Activated naive CD4-positive, alpha-beta T cell treated with anti-CD3 and anti-CD28 coated beads, Interleukin-2, amount 50 U/mL, for 24 hours (primary cell): ENCODE measurements around the gene MOSMO.
A peak's percentile ranks its signal among the peaks of the same experiment; 100 is the strongest.
"Not testable (repeated sequence)": the region's sequence is repeated elsewhere in the genome, so short reads cannot be mapped to it uniquely, and the experiment has no call there.

Experiments used
- H3K27ac Mint-ChIP-seq: one replicate; pipeline ENCODE4 v1.8.0; 2021; ENCODE audit warnings: mild to moderate bottlenecking, mixed read lengths
- H3K27me3 Mint-ChIP-seq: one replicate; pipeline ENCODE4 v1.8.0; 2021; ENCODE audit warnings: mixed read lengths
- H3K36me3 Mint-ChIP-seq: one replicate; pipeline ENCODE4 v1.8.0; 2021; ENCODE audit warnings: mixed read lengths
- H3K4me1 Mint-ChIP-seq: one replicate; pipeline ENCODE4 v1.8.0; 2021; ENCODE audit warnings: mixed read lengths
- H3K4me3 Mint-ChIP-seq: one replicate; pipeline ENCODE4 v1.8.0; 2021; ENCODE audit warnings: mild to moderate bottlenecking, mixed read lengths
- H3K9me3 Mint-ChIP-seq: one replicate; pipeline ENCODE4 v1.8.0; 2021; ENCODE audit warnings: mixed read lengths

The MOSMO gene

DNA sequence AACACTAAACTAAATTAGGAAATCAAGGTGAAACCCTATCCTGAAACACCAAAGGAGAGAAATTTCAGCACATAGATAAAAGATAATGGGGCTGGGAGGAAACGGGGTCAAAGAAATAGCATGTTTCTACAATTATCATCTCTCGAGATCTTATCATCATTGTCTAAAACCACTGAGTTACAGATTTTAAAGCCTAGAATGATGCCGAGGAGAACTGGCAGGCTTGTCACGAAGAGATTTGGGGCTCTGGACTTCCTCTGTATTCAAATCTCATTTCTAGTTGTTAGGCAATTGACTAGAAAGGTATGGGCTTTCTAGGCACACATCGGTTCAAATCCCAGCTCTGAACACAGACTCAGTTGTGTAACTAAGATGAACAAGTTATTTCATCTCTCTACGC is 16.3 kb upstream of the MOSMO start:
- H3K36me3 Mint-ChIP-seq = no peaks in the 10 kb centered on the region
- no peaks in the 10 kb centered on the region for H3K27me3 Mint-ChIP-seq
- H3K4me1 Mint-ChIP-seq = peaks cover 11% of the 10 kb centered on the region
- no peaks in the 10 kb centered on the region for H3K9me3 Mint-ChIP-seq
- no peak overlapping the region for H3K4me3 Mint-ChIP-seq
- H3K27ac Mint-ChIP-seq = no peak overlapping the region

DNA sequence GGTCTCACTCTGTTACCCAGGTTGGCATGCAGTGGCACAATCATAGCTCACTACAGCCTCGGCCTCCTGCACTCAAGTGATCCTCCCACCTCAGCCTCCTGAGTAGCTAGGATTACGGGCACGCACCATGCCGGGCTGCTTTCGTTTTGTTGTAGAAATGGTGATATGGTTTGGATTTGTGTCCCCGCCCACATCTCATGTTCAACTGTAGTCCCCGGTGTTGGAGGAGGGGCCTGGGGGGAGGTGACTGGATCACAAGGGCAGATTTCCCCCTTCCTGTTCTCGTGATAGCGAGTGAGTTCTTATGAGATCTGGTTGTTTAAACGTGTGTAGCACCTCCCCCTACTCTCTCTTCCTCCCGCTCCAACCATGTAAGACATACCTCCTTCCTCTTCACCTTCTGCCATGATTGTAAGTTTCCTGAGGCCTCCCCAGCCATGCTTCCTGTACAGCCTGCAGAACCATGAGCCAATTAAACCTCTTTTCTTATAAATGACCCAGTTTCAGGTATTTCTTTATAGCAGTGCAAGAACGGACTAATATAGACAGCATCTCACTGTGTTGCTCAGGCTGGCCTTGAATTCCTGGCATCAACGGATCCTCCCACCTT is 12.9 kb upstream of the MOSMO start:
- Mint-ChIP-seq H3K4me1 (peaks cover 11% of the 10 kb centered on the region), H3K9me3 (no peaks in the 10 kb centered on the region), H3K4me3 (no peak overlapping the region), H3K36me3 (no peaks in the 10 kb centered on the region), H3K27ac (no peak overlapping the region), H3K27me3 (no peaks in the 10 kb centered on the region)

DNA sequence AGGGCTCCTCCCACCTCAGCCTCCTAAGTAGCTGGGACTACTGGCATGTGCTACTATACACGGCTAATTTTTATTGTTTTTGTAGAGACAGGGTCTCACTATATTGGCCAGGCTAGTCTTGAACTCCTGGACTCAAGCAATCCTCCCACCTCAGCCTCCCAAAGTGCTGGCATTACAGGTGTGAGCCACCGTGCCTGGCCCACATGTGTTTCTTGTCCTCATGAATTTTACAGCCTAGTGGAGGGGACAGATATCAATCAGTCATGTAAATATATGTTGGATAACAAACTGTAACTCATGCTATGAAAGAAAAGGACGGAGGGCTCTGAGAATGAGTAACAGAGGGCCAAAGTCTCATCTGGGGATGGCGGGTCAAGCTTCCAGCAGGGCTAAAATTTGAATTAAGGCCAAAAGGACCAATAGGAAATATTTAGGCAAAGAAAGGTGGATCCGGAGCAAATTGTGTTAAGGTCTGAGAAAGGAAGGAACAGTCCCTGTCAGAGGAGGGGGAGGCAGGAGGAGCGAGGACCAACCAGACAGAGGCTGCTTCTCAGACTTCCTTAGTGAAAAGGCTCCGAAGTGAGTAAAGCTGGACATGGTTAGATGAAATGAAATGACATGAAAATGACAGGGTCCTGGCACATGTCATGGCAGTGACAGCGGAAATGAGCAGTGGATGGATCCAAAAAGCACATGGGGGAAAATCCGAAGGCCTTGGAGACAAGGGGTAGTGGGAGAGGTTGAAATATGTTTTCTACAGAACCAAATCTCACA is 10.8 kb upstream of the MOSMO start:
- peaks cover 14% of the 10 kb centered on the region for H3K4me1 Mint-ChIP-seq
- no peaks in the 10 kb centered on the region for H3K36me3 Mint-ChIP-seq
- H3K9me3 Mint-ChIP-seq = no peaks in the 10 kb centered on the region
- no peak overlapping the region for H3K4me3 Mint-ChIP-seq
- no peak overlapping the region for H3K27ac Mint-ChIP-seq
- H3K27me3 Mint-ChIP-seq = no peaks in the 10 kb centered on the region

DNA sequence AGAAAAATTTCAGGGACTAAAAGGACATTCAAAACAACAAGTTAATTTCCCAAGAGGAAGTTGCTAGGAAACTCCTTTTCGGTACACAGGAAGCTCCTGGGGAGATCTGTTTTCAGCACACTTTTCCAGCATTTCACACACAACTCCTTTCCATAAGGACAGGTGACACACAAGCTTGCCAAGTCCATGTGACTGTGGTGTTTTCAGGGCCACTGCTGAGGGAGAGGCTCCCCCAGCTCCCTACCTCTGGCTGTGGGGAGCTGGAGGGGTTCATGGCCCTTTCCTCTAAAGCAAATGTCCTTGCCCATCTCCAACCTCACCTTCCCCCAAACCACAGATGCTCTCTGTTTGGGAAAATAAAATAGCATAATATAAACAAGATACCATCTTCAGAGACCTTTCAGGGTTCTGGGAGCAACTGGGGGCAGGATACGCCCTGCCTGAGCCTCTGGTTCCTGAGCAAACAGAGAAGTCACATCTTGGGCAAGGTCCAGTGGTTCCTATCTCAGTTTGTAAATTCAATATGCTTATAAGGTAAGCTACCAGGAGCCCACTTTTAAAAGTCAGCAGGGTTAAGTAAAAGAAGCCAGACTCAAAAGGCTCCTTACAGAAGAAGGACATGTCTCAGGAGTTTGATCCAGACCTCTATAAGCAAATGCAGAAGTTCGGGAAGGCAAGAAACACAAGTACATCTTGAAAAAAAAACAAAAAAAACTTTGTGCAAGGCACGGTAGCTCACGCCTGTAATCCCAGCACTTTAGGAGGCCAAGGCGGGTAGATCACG is 10.0 kb upstream of the MOSMO start:
- no peaks in the 10 kb centered on the region for H3K36me3 Mint-ChIP-seq
- no peak overlapping the region for H3K27ac Mint-ChIP-seq
- no peaks in the 10 kb centered on the region for H3K9me3 Mint-ChIP-seq
- peaks cover 11% of the 10 kb centered on the region for H3K4me1 Mint-ChIP-seq
- no peaks in the 10 kb centered on the region for H3K27me3 Mint-ChIP-seq
- no peak overlapping the region for H3K4me3 Mint-ChIP-seq

DNA sequence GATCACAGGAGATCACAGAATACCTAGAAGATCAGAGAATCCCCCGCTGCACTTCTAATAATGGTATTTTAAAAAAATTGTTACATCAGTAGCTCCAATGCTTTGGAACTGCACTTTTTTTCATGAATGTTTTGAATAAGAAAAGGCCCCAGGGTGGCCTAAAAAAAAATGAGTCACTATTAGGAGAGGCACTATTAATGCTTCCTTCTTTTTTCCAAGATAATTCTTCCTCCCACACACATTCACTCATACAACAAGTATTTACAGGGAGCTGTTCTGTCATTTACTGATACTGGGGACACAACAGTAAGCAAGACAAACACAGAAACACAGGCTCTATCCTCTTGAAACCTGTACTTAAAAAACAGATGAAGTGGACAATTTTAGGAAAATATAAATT is 6.3 kb upstream of the MOSMO start:
- H3K4me3 Mint-ChIP-seq = no peak overlapping the region
- no peaks in the 10 kb centered on the region for H3K27me3 Mint-ChIP-seq
- peaks cover 13% of the 10 kb centered on the region for H3K4me1 Mint-ChIP-seq
- H3K9me3 Mint-ChIP-seq = no peaks in the 10 kb centered on the region
- no peak overlapping the region for H3K27ac Mint-ChIP-seq
- H3K36me3 Mint-ChIP-seq = no peaks in the 10 kb centered on the region

DNA sequence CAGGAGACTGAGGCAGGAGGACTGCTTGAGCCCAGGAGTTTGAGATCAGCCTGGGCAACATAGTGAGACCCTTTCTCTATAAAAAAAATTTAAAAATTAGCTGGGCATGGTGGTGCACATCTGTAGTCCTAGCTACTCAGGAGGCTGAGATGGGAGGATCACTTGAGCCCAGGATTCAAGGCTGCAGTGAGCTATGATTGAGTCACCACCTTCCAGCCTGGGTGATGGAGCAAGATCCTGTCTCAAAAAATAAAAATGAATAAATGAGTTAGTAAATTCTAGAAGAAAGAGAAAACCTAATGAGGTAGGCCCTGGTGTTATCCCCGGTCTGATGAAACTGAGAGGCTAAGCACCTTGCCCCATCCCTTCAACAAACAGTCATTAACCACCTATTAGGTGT is 5.9 kb upstream of the MOSMO start:
- not testable (repeated sequence) for H3K27me3 Mint-ChIP-seq, H3K4me3 Mint-ChIP-seq

DNA sequence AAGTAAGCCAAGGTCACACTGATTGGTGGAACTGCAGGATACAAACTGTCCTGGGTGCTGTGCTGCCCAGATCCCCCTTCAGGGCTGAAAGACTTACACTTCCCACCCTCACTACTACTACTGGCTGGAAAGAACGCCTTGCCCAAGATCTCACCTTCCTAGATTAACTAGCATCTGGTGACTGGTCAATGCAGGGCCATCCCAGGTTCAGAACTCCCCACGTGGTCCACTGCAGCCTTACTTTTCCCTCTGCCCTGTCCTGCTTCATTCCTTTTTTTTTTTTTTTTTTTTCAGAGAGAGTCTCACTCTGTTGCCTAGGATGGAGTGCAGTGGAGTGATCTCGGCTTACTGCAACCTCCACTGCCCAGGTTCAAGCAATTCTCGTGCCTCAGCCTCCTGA is 4.7 kb upstream of the MOSMO start:
- Mint-ChIP-seq H3K4me3 (no peak overlapping the region), H3K27me3 (no peaks in the 10 kb centered on the region), H3K27ac (no peak overlapping the region), H3K9me3 (no peaks in the 10 kb centered on the region), H3K36me3 (no peaks in the 10 kb centered on the region), H3K4me1 (peaks cover 23% of the 10 kb centered on the region)

More for the DNA sequence above, 5.9 kb upstream of the MOSMO start:
- H3K9me3 Mint-ChIP-seq, H3K27ac Mint-ChIP-seq, H3K36me3 Mint-ChIP-seq: not testable (repeated sequence)
- peaks cover 18% of the 10 kb centered on the region for H3K4me1 Mint-ChIP-seq

DNA sequence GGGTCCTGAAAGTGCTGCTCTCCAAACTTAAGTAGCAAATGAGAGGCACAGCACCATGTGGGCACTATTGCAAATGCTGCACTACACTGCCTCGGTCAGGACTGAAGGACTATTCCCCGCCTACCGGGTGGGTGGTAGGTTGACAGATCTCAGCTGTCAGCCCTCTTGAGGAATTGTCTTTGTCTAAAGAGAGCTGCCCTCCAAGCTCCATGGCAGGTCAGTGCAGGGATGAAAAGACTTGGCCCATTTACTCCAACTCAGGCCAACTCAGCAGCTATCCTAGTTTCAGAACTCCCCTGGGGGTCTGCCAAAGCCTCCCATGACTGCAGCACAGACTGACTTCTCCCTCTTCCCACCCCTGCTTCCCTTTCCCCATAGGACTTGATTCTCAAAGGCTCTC is 3.6 kb upstream of the MOSMO start:
- H3K9me3 Mint-ChIP-seq = no peaks in the 10 kb centered on the region
- H3K4me3 Mint-ChIP-seq = no peak overlapping the region
- peaks cover 28% of the 10 kb centered on the region for H3K4me1 Mint-ChIP-seq
- H3K27ac Mint-ChIP-seq = no peak overlapping the region
- H3K36me3 Mint-ChIP-seq = no peaks in the 10 kb centered on the region
- H3K27me3 Mint-ChIP-seq = no peaks in the 10 kb centered on the region

DNA sequence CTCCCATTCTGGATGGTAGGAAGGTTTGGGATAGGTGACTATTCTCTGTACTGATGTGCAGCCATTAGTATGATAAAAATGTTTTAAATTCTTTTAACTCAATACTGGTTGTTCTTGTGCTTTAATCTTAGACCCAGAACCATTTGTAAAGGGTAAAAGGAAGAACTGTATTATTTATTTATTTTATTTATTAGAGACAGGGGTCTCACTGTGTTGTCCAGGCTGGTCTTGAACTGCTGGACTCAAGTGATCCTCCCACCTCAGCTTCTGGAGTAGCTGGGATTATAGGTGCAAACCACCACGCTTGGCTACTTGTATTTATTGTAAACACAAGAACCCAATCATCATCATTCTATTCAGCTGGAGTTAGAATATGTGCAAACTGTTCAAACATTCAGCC is 2.2 kb upstream of the MOSMO start:
- Mint-ChIP-seq H3K4me1 (peaks cover 35% of the 10 kb centered on the region), H3K27ac (no peak overlapping the region), H3K4me3 (no peak overlapping the region), H3K9me3 (no peaks in the 10 kb centered on the region), H3K27me3 (no peaks in the 10 kb centered on the region), H3K36me3 (no peaks in the 10 kb centered on the region)

DNA sequence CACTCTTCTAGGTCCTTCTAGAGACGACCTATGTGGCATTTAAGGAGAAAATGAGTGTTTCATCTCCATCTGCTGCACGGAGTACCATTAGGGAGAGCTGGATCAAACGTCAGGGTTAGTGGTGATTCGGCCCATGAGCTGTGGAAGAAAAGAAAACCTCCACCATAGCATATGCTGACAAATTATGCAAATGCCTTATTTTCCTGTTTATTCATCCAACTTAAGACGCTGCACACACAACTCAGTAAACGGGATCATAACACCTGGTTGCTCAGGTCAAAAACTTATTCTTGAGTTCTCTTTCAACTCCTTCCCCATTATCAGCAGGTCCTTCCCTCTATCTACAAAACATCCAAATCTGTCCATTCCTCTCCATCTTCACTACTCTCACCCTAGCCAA is 1.3 kb upstream of the MOSMO start:
- H3K27ac Mint-ChIP-seq = no peak overlapping the region

DNA sequence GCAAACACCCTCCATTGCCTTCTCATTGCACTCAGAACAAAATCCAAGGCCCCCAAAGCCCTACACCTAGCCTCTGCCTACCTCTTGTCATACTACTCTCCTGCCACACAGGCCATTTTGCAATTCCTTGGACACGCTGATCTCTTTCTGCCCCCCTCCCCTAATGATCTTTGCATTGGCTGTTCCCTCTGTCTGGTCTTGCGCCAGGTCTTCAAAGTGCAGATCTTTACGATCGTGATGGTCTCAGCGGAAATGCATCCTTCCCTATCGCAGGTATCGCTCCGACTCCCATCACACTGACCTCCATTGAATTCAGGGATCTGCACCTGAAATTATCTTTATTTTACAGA is 777 bp upstream of the MOSMO start:
- H3K27me3 Mint-ChIP-seq = no peaks in the 10 kb centered on the region
- H3K4me1 Mint-ChIP-seq = peaks cover 42% of the 10 kb centered on the region
- no peaks in the 10 kb centered on the region for H3K36me3 Mint-ChIP-seq
- H3K9me3 Mint-ChIP-seq = no peaks in the 10 kb centered on the region
- H3K4me3 Mint-ChIP-seq = peak overlapping the region; percentile 93
- H3K27ac Mint-ChIP-seq = peak overlapping the region; percentile 52

More for the DNA sequence above, 1.3 kb upstream of the MOSMO start:
- Mint-ChIP-seq H3K27me3 (no peaks in the 10 kb centered on the region), H3K9me3 (no peaks in the 10 kb centered on the region), H3K4me3 (peak overlapping the region; percentile 93), H3K4me1 (peaks cover 37% of the 10 kb centered on the region), H3K36me3 (no peaks in the 10 kb centered on the region)

DNA sequence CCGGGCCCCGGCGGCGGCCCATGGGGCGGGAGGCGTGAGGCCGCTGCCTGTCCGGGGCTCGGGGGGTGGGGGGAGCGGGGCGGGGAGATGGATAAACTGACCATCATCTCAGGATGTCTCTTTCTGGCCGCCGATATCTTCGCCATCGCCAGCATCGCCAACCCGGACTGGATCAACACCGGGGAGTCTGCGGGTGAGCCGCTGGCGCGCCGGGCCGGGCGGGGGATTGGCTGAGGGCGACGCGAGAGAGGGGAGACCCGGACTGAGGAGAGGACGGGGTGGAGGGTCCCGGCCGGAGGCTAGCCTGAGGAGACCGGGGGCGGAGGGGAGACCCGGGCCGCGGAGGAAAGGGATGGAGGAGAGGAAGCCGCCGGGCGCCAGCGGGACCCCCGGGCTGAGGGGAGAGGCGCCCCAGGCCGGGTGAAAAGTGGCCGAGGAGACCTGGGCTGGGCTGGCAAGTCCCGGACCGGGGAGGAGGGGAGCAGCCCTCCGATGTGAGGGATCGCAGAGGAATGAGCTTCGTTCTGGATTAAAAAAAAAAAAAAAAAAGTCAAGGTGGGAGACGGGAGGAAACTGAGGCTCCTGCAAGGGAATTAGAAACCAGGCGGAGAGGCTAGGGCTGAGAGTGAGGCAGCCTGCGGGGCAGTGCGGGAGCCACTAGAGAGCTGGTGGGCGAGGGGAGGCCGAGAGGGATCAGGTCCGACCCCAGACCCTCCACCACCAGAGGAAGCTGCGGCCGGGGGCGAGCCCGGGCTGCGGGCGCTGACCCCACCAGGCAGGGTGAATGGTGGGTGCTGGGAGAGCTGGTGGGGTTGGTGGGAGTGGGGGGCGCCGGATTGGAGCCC is 526 bp downstream of the MOSMO start:
- peaks cover 53% of the 10 kb centered on the region for H3K4me1 Mint-ChIP-seq
- H3K27ac Mint-ChIP-seq = peak overlapping the region; percentile 79
- no peaks in the 10 kb centered on the region for H3K9me3 Mint-ChIP-seq
- H3K27me3 Mint-ChIP-seq = no peaks in the 10 kb centered on the region
- H3K36me3 Mint-ChIP-seq = no peaks in the 10 kb centered on the region
- H3K4me3 Mint-ChIP-seq = peak overlapping the region; percentile 90

DNA sequence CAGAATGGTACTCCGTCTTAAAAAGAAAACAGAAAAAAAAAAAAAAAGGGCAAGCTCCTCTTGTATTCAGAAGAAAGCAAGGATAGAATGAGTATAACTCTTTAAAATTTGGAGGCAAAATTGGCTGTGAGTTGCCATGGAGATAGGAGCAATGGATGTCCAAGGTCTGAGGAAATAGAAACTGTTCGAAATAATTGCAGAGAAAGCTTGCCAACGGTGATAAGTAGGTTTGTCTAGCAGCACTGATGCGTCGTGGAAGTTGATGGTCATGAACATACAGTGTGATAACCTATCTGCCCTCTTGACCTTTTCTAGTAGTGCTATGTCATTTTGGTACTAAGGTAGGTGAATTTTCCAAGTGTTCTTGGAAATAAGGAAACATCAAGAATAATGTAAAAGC is 3.0 kb downstream of the MOSMO start:
- Mint-ChIP-seq H3K27me3 (no peaks in the 10 kb centered on the region), H3K4me1 (peaks cover 75% of the 10 kb centered on the region), H3K4me3 (no peak overlapping the region), H3K9me3 (no peaks in the 10 kb centered on the region), H3K27ac (no peak overlapping the region), H3K36me3 (no peaks in the 10 kb centered on the region)

DNA sequence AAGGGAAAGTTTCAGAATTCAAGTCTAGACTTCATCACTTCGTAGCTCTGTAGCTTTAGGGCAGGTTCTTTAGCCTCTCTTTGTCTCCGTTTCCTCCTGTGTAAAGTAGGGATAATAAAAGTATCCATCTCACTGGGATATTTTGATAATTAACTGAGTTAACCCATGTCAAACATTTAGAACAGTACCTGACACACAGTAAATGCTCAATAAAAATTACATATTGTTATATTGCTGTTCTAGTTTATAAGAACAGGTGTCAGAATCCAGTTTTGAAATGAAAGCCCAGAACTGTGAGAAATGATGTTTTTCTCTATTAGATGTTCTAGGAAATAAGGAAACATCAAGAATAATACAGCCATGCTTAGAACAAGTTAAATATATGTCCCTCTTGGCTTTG is 4.3 kb downstream of the MOSMO start:
- no peaks in the 10 kb centered on the region for H3K9me3 Mint-ChIP-seq
- H3K27me3 Mint-ChIP-seq = no peaks in the 10 kb centered on the region
- no peak overlapping the region for H3K27ac Mint-ChIP-seq
- no peaks in the 10 kb centered on the region for H3K36me3 Mint-ChIP-seq
- H3K4me1 Mint-ChIP-seq = peaks cover 79% of the 10 kb centered on the region
- H3K4me3 Mint-ChIP-seq = peak overlapping the region; percentile 30

DNA sequence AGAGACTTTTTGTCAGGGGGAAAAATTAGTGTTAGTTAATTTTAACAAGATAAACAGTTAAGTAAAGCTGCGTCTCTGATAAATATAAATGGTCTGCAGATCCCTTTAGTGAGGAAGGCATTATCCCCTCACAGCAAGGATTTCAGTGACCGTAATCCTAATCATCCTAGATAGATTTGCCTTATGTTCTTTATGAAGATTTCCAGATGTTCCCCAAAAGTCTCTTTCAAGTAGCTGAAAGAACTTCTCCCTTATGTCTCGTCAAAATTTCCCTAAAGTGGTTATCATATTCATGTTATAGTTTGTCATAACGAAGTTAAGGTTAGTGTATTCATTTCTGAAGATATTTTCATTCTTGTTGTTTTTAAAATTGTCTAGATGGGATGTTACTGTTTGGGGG is 5.6 kb downstream of the MOSMO start:
- Mint-ChIP-seq H3K9me3 (no peaks in the 10 kb centered on the region), H3K4me3 (peak overlapping the region; percentile 30), H3K36me3 (no peaks in the 10 kb centered on the region), H3K27ac (peak overlapping the region; percentile 30), H3K27me3 (no peaks in the 10 kb centered on the region), H3K4me1 (peaks cover 84% of the 10 kb centered on the region)
